Smooth muscle cell (in vitro differentiated cells): ENCODE data around the gene PIGX. TPM values are rescaled to one million over a fixed set of nuclear protein-coding genes. Genes with fewer than 3 reads are reported as not detected.
A peak's percentile ranks its signal among the peaks of the same experiment; 100 is the strongest.

Experiments
- polyA plus RNA-seq: library from polyadenylated mRNA; unstranded; fragments of >200 nt; fragmentation: Nextera tagmentation; extraction: Ambion mirVana; gene quantifications from 2 replicates; pipeline ENCODE4 v1.2.1, GENCODE V29; 2016
- small RNA-seq: library from RNA; depleted of rRNA; stranded (forward); fragments of <200 nt; gene quantifications from one replicate; pipeline ENCODE3, GENCODE V24; 2014
- total RNA-seq: library from RNA; depleted of rRNA; stranded (reverse); fragments of >200 nt; gene quantifications from 2 replicates; pipeline ENCODE4 v1.2.3, GENCODE V29; 2014

PIGX gene
- total and polyA plus RNA-seq, 2 experiments from 2014 or later: 27.6 to 34.6 TPM

Small RNAs within 50 kb of the gene (small RNA-seq; reads per million reads assigned to genes)
- gene RNU4-89P: 0.13 reads per million
- gene RNU6-42P: 0.39 reads per million, percentile 12 among the genes with 10 or more reads in this experiment
- gene RNU6-646P: not detected

Other genes starting within 250 kb of the PIGX start
- 25.6 and 25.9 TPM in 2 replicates for gene RNF168, start 208.6 kb upstream of the PIGX start, total RNA-seq
- gene RNF168, start 208.6 kb upstream of the PIGX start, polyA plus RNA-seq: 8.1 and 9.1 TPM in 2 replicates
- not detected in 2 replicates for gene SMCO1, start 197.0 kb upstream of the PIGX start, total RNA-seq
- not detected in 2 replicates for gene SMCO1, start 197.0 kb upstream of the PIGX start, polyA plus RNA-seq
- 6.3 and 7.9 TPM in 2 replicates for gene WDR53, start 143.8 kb upstream of the PIGX start, total RNA-seq
- 11.5 and 13.5 TPM in 2 replicates for gene WDR53, start 143.8 kb upstream of the PIGX start, polyA plus RNA-seq
- 13.1 and 14.4 TPM in 2 replicates for gene FBXO45, start 143.7 kb upstream of the PIGX start, total RNA-seq
- 5.8 and 7.2 TPM in 2 replicates for gene FBXO45, start 143.7 kb upstream of the PIGX start, polyA plus RNA-seq
- gene NRROS, start 72.7 kb upstream of the PIGX start, total RNA-seq: 0.45 TPM in 1 of 2 replicates, not detected in the other
- gene NRROS, start 72.7 kb upstream of the PIGX start, polyA plus RNA-seq: not detected in 2 replicates
- gene CEP19, start 127 bp upstream of the PIGX start, total RNA-seq: 0.63 and 4.6 TPM in 2 replicates
- gene CEP19, start 127 bp upstream of the PIGX start, polyA plus RNA-seq: 4.4 and 6.5 TPM in 2 replicates
- gene PAK2, start 27.5 kb downstream of the PIGX start, total RNA-seq: 48.4 and 98.4 TPM in 2 replicates
- 20.6 and 22.1 TPM in 2 replicates for gene PAK2, start 27.5 kb downstream of the PIGX start, polyA plus RNA-seq
- 35.0 and 59.2 TPM in 2 replicates for gene SENP5, start 155.5 kb downstream of the PIGX start, total RNA-seq
- 15.9 and 18.6 TPM in 2 replicates for gene SENP5, start 155.5 kb downstream of the PIGX start, polyA plus RNA-seq
- gene NCBP2, start 230.2 kb downstream of the PIGX start, total RNA-seq: 47.0 and 55.0 TPM in 2 replicates
- gene NCBP2, start 230.2 kb downstream of the PIGX start, polyA plus RNA-seq: 69.3 and 78.6 TPM in 2 replicates